GM18498 (cell line): Measurements from ENCODE around the gene HPS5.
"Not testable (repeated sequence)": the region's sequence is repeated elsewhere in the genome, so short reads cannot be mapped to it uniquely, and the experiment has no call there.

Experiments
- ATAC-seq: cut with Tn5 transposase; IDR thresholded peaks from one replicate; pipeline ENCODE4 v1.9.1; 2021; ENCODE audit warnings: mild to moderate bottlenecking, moderate library complexity; ENCODE audit not compliant: unreplicated experiment

The HPS5 gene

GRCh38 chr11:18280438-18281045 is 41.4 kb downstream of the HPS5 start:
- peak; percentile 90 for ATAC-seq

DNA sequence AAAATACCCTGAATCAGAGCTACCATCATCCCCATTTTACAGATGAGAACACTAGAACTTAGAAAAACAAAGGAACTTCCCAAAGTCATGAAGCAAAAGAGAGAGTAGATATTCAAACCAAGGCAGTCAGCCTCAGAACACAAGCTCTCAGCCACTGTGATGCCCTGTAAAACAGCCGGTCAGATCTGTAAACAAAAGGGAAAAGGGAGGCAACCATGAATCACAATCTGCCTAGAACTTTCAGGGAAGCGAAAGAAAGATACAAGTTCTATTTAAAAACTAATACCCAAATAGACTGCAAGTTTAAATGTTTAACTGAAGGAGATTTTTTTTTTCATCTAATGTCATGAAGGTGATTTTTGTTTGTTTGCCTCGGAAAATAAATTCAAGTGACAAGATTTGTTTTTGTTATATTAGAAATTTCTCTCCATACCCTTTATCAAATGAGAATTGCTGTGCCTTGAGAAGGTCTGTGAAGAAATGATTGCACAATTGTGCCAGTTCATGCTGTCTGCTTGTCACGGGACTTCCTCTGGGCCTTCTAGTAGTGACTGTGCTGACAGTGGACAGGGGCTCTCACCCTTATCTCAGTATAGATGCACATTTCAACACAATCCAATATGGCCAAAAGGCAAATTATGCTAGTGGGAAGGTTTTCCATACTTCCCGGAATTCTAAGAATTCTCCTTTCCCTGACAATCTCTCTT is 44.2 kb downstream of the HPS5 start:
- ATAC-seq = no peak

- ATAC-seq = no peak
Measured at GRCh38 chr11:18271206-18271605, 50.7 kb downstream of the HPS5 start.

GRCh38 chr11:18270102-18270501 is 51.8 kb downstream of the HPS5 start:
- no peak for ATAC-seq

DNA sequence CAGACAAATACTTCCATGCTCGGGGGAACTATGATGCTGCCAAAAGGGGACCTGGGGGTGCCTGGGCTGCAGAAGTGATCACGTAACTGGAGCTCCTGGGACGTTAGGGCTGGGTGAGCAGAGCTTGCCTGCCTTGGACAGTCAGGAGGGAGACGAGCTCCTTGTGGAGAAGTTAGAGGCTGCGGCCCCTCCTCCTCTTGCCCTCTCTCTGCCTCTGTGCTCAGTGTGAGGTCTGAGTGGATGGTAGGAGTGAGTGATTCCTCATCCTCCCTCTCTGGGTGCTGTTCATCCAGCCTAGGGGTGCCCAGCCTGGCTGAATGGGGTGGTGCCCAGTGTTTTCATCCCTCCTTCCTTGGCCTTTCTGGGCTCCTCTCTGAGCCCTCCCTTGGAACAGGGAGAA is 52.7 kb downstream of the HPS5 start:
- not testable (repeated sequence) for ATAC-seq

DNA sequence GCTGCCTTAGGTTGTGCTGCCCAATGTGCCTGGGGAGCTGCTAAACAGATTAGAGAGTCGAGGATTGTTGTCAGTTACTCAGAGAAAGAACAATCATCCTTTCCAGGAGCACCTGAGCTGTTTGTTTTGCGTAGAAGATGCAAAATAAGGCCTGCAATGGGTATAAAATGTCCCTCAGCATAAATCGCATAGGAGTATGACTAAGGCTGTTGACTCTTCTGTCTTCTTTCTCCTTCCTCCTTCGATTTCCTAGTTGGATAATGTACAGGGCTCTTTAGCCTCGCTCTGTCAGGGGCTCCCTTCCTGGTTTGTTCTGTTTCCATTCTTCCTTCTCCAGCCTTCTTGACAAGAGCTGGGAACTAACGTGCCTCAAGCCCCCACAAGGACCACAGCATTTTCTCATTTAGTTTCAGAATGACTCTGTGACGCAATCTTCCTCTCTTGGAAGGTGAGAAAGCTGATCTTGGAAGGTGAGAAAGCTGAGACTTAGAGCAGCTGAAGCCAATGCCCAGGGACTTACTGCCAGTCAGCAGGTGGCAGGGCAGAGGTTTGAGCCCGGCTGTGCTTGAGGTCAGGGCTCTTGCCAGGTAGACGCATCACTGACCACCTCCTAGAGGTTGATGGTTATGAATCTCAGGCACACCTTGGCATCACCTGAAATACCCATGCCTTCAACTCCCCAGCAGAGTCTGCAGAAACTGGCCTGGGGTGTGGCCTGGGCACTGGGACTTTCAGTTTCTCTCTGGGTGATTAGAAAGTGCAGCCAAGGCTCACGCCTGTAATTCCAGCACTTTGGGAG is 54.4 kb downstream of the HPS5 start:
- peak; percentile 69 for ATAC-seq

DNA sequence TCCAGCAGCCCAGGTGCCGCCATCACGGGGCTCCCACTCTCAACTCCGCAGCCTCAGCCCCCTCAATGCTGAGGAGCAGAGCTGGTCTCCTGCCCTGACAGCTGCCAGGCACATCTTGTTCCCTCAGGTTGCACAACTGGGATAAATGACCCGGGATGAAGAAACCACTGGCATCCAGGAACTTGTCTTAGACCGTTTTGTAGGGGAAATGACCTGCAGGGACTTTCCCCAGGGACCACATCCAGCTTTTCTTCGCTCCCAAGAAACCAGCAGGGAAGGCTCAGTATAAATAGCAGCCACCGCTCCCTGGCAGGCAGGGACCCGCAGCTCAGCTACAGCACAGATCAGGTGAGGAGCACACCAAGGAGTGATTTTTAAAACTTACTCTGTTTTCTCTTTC is 56.0 kb downstream of the HPS5 start, which contains the start of gene SAA1:
Gene SAA1 (plus strand): TSS at position 316 of the 400 bp plus-strand sequence. CDS start 624 bp downstream, outside the sequence.
- no peak for ATAC-seq

DNA sequence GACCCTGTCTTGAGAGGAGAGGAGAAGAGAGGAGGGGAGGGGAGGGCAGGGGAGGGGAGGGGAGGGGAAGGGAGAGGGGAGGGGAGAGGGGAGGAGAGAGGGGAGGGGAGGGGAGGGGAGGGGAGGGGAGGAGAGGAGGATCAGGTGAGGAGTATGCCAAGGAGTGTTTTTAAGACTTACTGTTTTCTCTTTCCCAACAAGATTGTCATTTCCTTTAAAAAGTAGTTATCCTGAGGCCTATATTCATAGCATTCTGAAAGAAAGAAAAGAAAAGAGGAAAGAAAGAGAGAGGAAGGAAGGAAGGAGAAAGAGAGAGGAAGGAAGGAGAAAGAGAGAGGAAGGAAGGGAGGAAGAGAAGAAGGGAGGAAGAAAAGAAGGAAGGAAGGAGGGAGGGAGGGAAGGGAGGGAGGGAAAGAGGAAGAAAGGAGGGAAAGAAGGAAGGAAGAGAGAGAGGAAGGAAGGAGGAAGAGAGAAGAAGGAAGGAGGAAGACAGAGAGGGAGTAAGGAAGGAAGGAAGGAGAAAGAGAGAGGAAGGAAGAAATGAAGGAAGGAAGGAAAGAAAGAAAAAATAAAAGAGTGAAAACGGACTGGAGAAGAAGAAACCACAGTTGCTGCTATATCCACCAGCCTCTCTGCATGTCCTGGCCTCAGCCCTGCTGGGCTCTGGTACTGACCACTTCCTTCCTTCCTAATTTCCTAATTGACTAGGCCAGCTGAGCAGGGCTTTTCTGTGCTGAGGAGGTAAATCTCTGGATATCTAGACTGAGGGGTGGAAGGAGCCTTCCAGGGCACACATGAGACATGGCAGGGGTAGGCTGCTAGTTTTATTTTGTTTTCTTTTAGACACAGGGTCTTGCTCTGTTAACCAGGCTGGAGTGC is 57.0 kb downstream of the HPS5 start:
- ATAC-seq = no peak

GRCh38 chr11:18264035-18264434 is 57.9 kb downstream of the HPS5 start:
- ATAC-seq = no peak

DNA sequence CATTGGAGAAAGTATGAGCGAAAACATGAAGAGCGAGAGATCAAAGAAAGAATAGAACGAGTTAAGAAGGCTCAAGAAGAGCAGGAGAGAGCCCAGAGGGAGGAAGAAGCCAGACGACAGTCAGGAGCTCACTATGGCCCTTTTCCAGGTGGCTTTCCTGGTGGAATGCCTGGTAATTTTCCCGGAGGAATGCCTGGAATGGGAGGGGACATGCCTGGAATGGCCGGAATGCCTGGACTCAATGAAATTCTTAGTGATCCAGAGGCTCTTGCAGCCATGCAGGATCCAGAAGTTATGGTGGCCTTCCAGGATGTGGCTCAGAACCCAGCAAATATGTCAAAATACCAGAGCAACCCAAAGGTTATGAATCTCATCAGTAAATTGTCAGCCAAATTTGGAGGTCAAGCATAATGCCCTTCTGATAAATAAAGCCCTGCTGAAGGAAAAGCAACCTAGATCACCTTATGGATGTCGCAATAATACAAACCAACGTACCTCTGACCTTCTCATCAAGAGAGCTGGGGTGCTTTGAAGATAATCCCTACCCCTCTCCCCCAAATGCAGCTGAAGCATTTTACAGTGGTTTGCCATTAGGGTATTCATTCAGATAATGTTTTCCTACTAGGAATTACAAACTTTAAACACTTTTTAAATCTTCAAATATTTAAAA is 59.1 kb downstream of the HPS5 start:
- ATAC-seq = not testable (repeated sequence)

DNA sequence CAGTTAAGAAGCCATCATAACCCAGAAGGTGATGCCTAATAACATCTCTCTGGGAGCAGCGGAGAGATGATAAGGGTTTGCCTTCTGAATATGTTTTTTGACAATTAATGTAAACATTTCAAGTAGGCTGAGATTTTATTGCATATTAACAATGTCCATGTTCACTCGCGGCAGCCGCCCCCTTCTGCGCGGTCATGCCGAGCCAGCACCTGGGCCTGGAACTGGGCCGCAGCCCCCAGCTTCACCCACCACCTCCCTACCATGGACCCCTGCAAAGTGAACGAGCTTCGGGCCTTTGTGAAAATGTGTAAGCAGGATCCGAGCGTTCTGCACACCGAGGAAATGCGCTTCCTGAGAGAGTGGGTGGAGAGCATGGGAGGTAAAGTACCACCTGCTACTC is 60.2 kb downstream of the HPS5 start:
- ATAC-seq = no peak

DNA sequence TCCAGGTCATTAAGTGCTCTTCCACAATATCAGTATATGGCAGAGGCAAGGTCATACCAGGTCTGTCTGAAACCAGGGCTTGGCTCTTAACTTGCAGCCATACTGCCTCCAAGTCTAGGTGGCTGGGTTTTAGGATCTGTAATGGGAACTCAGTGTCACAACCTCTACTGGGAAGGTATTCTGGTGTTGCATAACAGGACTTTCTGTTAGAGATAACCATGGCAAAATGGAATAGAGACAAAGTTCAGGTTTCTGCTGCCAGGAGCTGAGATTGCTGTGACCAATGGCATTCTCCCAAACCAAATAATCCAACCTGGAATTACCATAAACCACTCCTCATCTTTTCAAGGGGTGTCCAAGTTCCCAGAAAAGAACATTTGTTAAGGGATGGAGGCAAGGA is 62.7 kb downstream of the HPS5 start:
- no peak for ATAC-seq

GRCh38 chr11:18254781-18255361 is 67.1 kb downstream of the HPS5 start:
- no peak for ATAC-seq

- ATAC-seq = no peak
Measured at GRCh38 chr11:18253778-18254338, 68.1 kb downstream of the HPS5 start.

DNA sequence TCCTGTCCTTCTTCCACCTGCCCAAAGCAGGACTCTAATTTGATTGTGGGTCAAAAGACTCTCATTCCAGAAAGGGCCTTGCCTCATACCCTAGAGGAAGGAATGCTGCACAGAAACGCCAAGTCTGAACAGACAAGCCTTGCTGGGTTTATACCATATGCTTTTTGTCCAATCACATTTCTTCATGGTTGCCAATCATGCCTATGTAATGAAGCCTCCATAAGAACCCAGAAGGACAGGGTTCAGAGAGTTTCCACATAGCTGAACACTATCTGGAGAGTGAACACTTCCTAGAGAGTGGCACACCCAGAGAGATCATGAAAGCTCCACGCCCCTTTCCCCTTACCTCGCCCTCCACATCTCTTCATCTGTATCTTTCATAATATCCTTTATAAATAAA is 68.7 kb downstream of the HPS5 start:
- ATAC-seq = no peak

GRCh38 chr11:18248561-18248960 is 73.4 kb downstream of the HPS5 start, which contains the start of gene SAA2:
Gene SAA2 (minus strand): TSS chr11:18248668. CDS start chr11:18248011, 657 bp downstream.
- ATAC-seq = no peak

DNA sequence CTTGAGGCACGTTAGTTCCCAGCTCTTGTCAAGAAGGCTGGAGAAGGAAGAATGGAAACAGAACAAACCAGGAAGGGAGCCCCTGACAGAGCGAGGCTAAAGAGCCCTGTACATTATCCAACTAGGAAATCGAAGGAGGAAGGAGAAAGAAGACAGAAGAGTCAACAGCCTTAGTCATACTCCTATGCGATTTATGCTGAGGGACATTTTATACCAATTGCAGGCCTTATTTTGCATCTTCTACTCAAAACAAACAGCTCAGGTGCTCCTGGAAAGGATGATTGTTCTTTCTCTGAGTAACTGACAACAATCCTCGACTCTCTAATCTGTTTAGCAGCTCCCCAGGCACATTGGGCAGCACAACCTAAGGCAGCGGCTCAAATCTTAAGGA is 74.8 kb downstream of the HPS5 start:
- ATAC-seq = peak; percentile 20

- ATAC-seq = peak; percentile 90
Measured at GRCh38 chr11:18246379-18247190, 75.4 kb downstream of the HPS5 start.

- ATAC-seq = no peak
Measured at GRCh38 chr11:18245396-18245795, 76.5 kb downstream of the HPS5 start.
